ENCODE data around the gene SLC7A5.

The SLC7A5 gene

GRCh38 chr16:87824016-87824990 is 45.0 kb downstream of the SLC7A5 start:
- TF ChIP-seq, protein P1, sequence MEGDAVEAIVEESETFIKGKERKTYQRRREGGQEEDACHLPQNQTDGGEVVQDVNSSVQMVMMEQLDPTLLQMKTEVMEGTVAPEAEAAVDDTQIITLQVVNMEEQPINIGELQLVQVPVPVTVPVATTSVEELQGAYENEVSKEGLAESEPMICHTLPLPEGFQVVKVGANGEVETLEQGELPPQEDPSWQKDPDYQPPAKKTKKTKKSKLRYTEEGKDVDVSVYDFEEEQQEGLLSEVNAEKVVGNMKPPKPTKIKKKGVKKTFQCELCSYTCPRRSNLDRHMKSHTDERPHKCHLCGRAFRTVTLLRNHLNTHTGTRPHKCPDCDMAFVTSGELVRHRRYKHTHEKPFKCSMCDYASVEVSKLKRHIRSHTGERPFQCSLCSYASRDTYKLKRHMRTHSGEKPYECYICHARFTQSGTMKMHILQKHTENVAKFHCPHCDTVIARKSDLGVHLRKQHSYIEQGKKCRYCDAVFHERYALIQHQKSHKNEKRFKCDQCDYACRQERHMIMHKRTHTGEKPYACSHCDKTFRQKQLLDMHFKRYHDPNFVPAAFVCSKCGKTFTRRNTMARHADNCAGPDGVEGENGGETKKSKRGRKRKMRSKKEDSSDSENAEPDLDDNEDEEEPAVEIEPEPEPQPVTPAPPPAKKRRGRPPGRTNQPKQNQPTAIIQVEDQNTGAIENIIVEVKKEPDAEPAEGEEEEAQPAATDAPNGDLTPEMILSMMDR (IDR thresholded peaks at IDR 0.05; ENCODE audit: borderline replicate concordance, extremely low read depth, low read length, poor library complexity, severe bottlenecking): no peak
- TF ChIP-seq EZH2 (IDR thresholded peaks at IDR 0.05; ENCODE audit: borderline replicate concordance, low read depth, low read length, severe bottlenecking): no peak
- Histone ChIP-seq H3K9ac (ENCODE audit: low read depth, low read length) (no peak overlapping the region), H3K9me3 (ENCODE audit: insufficient read depth, low read length, severe bottlenecking) (no peaks in the 10 kb centered on the region), H3K27me3 (ENCODE audit: insufficient read depth, low read length, poor library complexity) (no peaks in the 10 kb centered on the region), H3K36me3 (ENCODE audit: insufficient read depth, low read length) (no peaks in the 10 kb centered on the region), H3K27ac (ENCODE audit: low read length) (no peak overlapping the region), H2AFZ (ENCODE audit: low read depth, low read length) (no peak overlapping the region), H4K20me1 (ENCODE audit: insufficient read depth, low read length) (peaks cover 11% of the 10 kb centered on the region), H3K79me2 (ENCODE audit: insufficient read depth, low read length) (no peaks in the 10 kb centered on the region), H3K4me2 (ENCODE audit: insufficient read depth, low read length) (no peak overlapping the region), H3K4me3 (ENCODE audit: low read depth in 1 of 2, low read length in 2 of 2) (no peak overlapping the region), H3K4me1 (ENCODE audit: insufficient read depth, low read length) (peaks cover 12% of the 10 kb centered on the region)
- DNase-seq (no peak), ATAC-seq (ENCODE audit: insufficient read depth, low read depth) (no peak)

GRCh38 chr16:87823181-87823929 is 46.0 kb downstream of the SLC7A5 start:
- H3K9me3 ChIP-seq (ENCODE audit: insufficient read depth, low read length, severe bottlenecking): peaks cover 1% of the 10 kb centered on the region
- no peaks in the 10 kb centered on the region for H3K36me3 ChIP-seq (ENCODE audit: insufficient read depth, low read length)
- H2AFZ ChIP-seq (ENCODE audit: low read depth, low read length): no peak overlapping the region
- no peaks in the 10 kb centered on the region for H3K27me3 ChIP-seq (ENCODE audit: insufficient read depth, low read length, poor library complexity)
- DNase-seq (no peak), ATAC-seq (ENCODE audit: insufficient read depth, low read depth) (no peak)
- H3K27ac ChIP-seq (ENCODE audit: low read length): no peak overlapping the region
- peaks cover 12% of the 10 kb centered on the region for H3K4me1 ChIP-seq (ENCODE audit: insufficient read depth, low read length)
- H3K4me3 ChIP-seq (ENCODE audit: low read depth in 1 of 2, low read length in 2 of 2): no peak overlapping the region
- H3K4me2 ChIP-seq (ENCODE audit: insufficient read depth, low read length): no peak overlapping the region
- TF ChIP-seq, protein P1 (IDR thresholded peaks at IDR 0.05; ENCODE audit: borderline replicate concordance, extremely low read depth, low read length, poor library complexity, severe bottlenecking): no peak
- TF ChIP-seq EZH2 (IDR thresholded peaks at IDR 0.05; ENCODE audit: borderline replicate concordance, low read depth, low read length, severe bottlenecking): no peak
- no peaks in the 10 kb centered on the region for H3K79me2 ChIP-seq (ENCODE audit: insufficient read depth, low read length)
- H4K20me1 ChIP-seq (ENCODE audit: insufficient read depth, low read length): peaks cover 4% of the 10 kb centered on the region
- no peak overlapping the region for H3K9ac ChIP-seq (ENCODE audit: low read depth, low read length)

DNA sequence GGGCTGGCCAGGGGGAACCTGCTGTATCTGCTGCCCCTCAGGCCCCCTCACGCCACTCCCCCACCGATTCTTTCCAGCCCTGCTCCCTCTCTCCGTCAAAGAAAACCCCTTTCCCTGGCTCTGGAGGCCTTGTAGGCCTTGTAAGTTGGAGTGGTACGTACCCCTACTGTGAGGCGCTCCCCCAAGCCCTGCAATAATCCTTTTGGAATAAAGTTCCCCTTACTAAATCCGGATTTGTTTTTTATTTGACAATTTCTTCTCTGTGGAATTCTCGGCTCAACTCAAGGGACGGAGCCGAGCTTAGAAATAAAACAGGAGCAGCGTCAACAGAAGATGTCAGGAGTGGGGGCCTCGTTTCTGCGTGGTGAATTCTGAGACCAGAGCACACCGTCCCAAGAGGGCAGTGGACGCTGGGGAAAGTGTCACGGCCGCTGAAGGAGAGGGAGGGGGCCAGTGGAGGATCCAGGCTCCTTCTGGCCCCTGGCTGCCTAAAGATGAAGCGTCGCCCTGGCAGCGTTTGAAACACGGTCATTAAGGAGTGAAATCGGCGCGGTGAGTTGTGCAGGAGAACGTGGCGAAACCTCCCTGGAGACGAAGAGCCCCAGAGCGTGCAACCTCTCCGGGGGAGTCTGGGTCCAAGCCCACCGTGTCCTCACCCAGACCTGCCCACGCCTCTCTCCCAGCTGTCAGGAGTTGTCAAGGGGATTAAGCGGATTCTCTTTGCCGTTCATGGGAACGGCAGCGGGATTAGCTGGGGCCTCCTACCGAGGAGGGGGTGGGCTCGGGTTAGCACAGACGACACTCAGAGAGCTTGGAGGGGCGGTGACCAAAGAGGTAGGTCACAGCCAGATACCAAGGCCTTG is 47.0 kb downstream of the SLC7A5 start:
- Histone ChIP-seq H3K9ac (ENCODE audit: low read depth, low read length) (no peak overlapping the region), H3K79me2 (ENCODE audit: insufficient read depth, low read length) (no peaks in the 10 kb centered on the region), H3K4me2 (ENCODE audit: insufficient read depth, low read length) (no peak overlapping the region), H3K4me1 (ENCODE audit: insufficient read depth, low read length) (peaks cover 12% of the 10 kb centered on the region), H3K27me3 (ENCODE audit: insufficient read depth, low read length, poor library complexity) (no peaks in the 10 kb centered on the region), H4K20me1 (ENCODE audit: insufficient read depth, low read length) (no peaks in the 10 kb centered on the region), H3K27ac (ENCODE audit: low read length) (peak overlapping the region; percentile 72), H3K4me3 (ENCODE audit: low read depth in 1 of 2, low read length in 2 of 2) (no peak overlapping the region), H3K36me3 (ENCODE audit: insufficient read depth, low read length) (no peaks in the 10 kb centered on the region), H2AFZ (ENCODE audit: low read depth, low read length) (no peak overlapping the region), H3K9me3 (ENCODE audit: insufficient read depth, low read length, severe bottlenecking) (peaks cover 11% of the 10 kb centered on the region)
- TF ChIP-seq EZH2 (IDR thresholded peaks at IDR 0.05; ENCODE audit: borderline replicate concordance, low read depth, low read length, severe bottlenecking): no peak
- TF ChIP-seq, protein P1 (IDR thresholded peaks at IDR 0.05; ENCODE audit: borderline replicate concordance, extremely low read depth, low read length, poor library complexity, severe bottlenecking): no peak
- DNase-seq (no peak), ATAC-seq (ENCODE audit: insufficient read depth, low read depth) (no peak)
